OCI-LY1 (cell line): Measurements from ENCODE around the gene PLD1.
"Not testable (repeated sequence)": the region's sequence is repeated elsewhere in the genome, so short reads cannot be mapped to it uniquely, and the experiment has no call there.

ENCODE experiments used
- H2AFZ ChIP-seq: fragments of 200-600 bp; sonication (generic), shearing (Covaris generic); 2 replicates; pipeline ENCODE4 v1.6.0; 2014; ENCODE audit warnings: antibody characterized with exemption, mild to moderate bottlenecking, low read length
- H3F3A ChIP-seq: fragments of 200-600 bp; sonication (generic), shearing (Covaris generic); 2 replicates; pipeline ENCODE4 v1.6.0; 2014; ENCODE audit warnings: mild to moderate bottlenecking, antibody characterized with exemption, low read length, moderate library complexity; ENCODE audit not compliant: insufficient read depth
- H3K27ac ChIP-seq: fragments of 200-600 bp; sonication (generic); 2 replicates; pipeline ENCODE4 v1.5.1; 2014; ENCODE audit warnings: low read length, mixed run types, mild to moderate bottlenecking, low read depth; ENCODE audit not compliant: poor library complexity, severe bottlenecking
- H3K27me3 ChIP-seq: fragments of 200-600 bp; sonication (generic); 2 replicates; pipeline ENCODE4 v1.6.0; 2014; ENCODE audit warnings: antibody characterized with exemption, mild to moderate bottlenecking, low read length, moderate library complexity; ENCODE audit not compliant: insufficient read depth
- H3K36me3 ChIP-seq: fragments of 200-600 bp; sonication (generic); 2 replicates; pipeline ENCODE4 v1.6.1; 2014; ENCODE audit warnings: mild to moderate bottlenecking, antibody characterized with exemption, low read length, moderate library complexity, mixed read lengths; ENCODE audit not compliant: insufficient read depth
- H3K4me1 ChIP-seq: fragments of 200-600 bp; sonication (generic); 2 replicates; pipeline ENCODE4 v1.5.1; 2014; ENCODE audit warnings: mild to moderate bottlenecking, low read length, moderate library complexity; ENCODE audit not compliant: insufficient read depth, severe bottlenecking
- H3K4me2 ChIP-seq: fragments of 200-600 bp; sonication (generic), shearing (Covaris generic); 2 replicates; pipeline ENCODE4 v1.6.1; 2014; ENCODE audit warnings: low read length
- H3K4me3 ChIP-seq: fragments of 200-600 bp; sonication (generic); 2 replicates; pipeline ENCODE4 v1.5.1; 2014; ENCODE audit warnings: low read length, low read depth, mild to moderate bottlenecking, mixed read lengths; ENCODE audit not compliant: poor library complexity, severe bottlenecking
- H3K79me2 ChIP-seq: fragments of 200-600 bp; shearing (Covaris generic); 2 replicates; pipeline ENCODE4 v1.6.1; 2016; ENCODE audit warnings: mixed run types, low read length, mixed read lengths; ENCODE audit not compliant: insufficient read depth
- H3K9ac ChIP-seq: fragments of 200-600 bp; sonication (generic), shearing (Covaris generic); 2 replicates; pipeline ENCODE4 v1.6.1; 2014; ENCODE audit warnings: mild to moderate bottlenecking, low read length, mixed read lengths
- H3K9me2 ChIP-seq: fragments of 200-600 bp; sonication (generic), shearing (Covaris generic); 2 replicates; pipeline ENCODE4 v1.6.1; 2014; ENCODE audit warnings: low read depth, mild to moderate bottlenecking, low read length, mixed read lengths
- H3K9me3 ChIP-seq: fragments of 200-600 bp; shearing (Covaris generic); 2 replicates; pipeline ENCODE4 v1.6.1; 2014; ENCODE audit warnings: low read length, mixed read lengths
- H4K20me1 ChIP-seq: fragments of 200-600 bp; sonication (generic), shearing (Covaris generic); 2 replicates; pipeline ENCODE4 v1.6.0; 2016; ENCODE audit warnings: mild to moderate bottlenecking, low read length; ENCODE audit not compliant: insufficient read depth
- CTCF ChIP-seq: fragments of 200-600 bp; sonication (generic), shearing (Covaris generic); IDR thresholded peaks from 2 replicates; pipeline ENCODE4 v1.5.1; 2017; ENCODE audit warnings: mild to moderate bottlenecking, antibody characterized with exemption, low read length, moderate library complexity, mixed read lengths
- EZH2 ChIP-seq: fragments of 200-600 bp; sonication (generic), shearing (Covaris generic); IDR thresholded peaks from 2 replicates; pipeline ENCODE4 v1.8.0; 2017; ENCODE audit warnings: borderline replicate concordance, mixed run types, mild to moderate bottlenecking, antibody characterized with exemption, low read length, moderate library complexity, mixed read lengths

Gene PLD1

GRCh38 chr3:171564748-171565480 is 245.4 kb downstream of the PLD1 start:
- no peaks in the 10 kb centered on the region for H3K79me2 ChIP-seq
- no peak overlapping the region for H3K4me2 ChIP-seq
- H3K27me3 ChIP-seq, result no peaks in the 10 kb centered on the region
- H4K20me1 ChIP-seq, result no peaks in the 10 kb centered on the region
- H3K9ac ChIP-seq, result no peak overlapping the region
- H3K9me3 ChIP-seq, result no peaks in the 10 kb centered on the region
- H3F3A ChIP-seq, result no peaks in the 10 kb centered on the region
- no peak overlapping the region for H2AFZ ChIP-seq
- H3K27ac ChIP-seq, result no peak overlapping the region
- H3K36me3 ChIP-seq, result no peaks in the 10 kb centered on the region
- no peak overlapping the region for H3K4me3 ChIP-seq
- TF ChIP-seq CTCF, result no peak
- H3K9me2 ChIP-seq, result no peaks in the 10 kb centered on the region
- H3K4me1 ChIP-seq, result no peaks in the 10 kb centered on the region

GRCh38 chr3:171563298-171563697 is 247.0 kb downstream of the PLD1 start:
- H3K36me3 ChIP-seq, result no peaks in the 10 kb centered on the region
- H3K4me3 ChIP-seq, result no peak overlapping the region
- no peaks in the 10 kb centered on the region for H3K27me3 ChIP-seq
- H4K20me1 ChIP-seq, result no peaks in the 10 kb centered on the region
- TF ChIP-seq EZH2 (no peak), CTCF (no peak)
- no peak overlapping the region for H3K9ac ChIP-seq
- no peak overlapping the region for H2AFZ ChIP-seq
- H3K9me3 ChIP-seq, result no peaks in the 10 kb centered on the region
- H3K27ac ChIP-seq, result no peak overlapping the region
- no peaks in the 10 kb centered on the region for H3K4me1 ChIP-seq
- no peak overlapping the region for H3K4me2 ChIP-seq
- no peaks in the 10 kb centered on the region for H3K79me2 ChIP-seq
- H3F3A ChIP-seq, result no peaks in the 10 kb centered on the region
- H3K9me2 ChIP-seq, result no peaks in the 10 kb centered on the region

GRCh38 chr3:171562459-171562858 is 247.8 kb downstream of the PLD1 start:
- H3K9ac ChIP-seq, H3K36me3 ChIP-seq: not testable (repeated sequence)

GRCh38 chr3:171561596-171562323 is 248.5 kb downstream of the PLD1 start:
- Histone ChIP-seq H2AFZ (no peak overlapping the region), H3K9me3 (no peaks in the 10 kb centered on the region), H3K9me2 (no peaks in the 10 kb centered on the region), H3K36me3 (no peaks in the 10 kb centered on the region), H3K4me2 (no peak overlapping the region), H3F3A (no peaks in the 10 kb centered on the region), H3K79me2 (no peaks in the 10 kb centered on the region), H3K4me1 (no peaks in the 10 kb centered on the region), H3K27me3 (no peaks in the 10 kb centered on the region), H4K20me1 (no peaks in the 10 kb centered on the region), H3K9ac (no peak overlapping the region), H3K4me3 (no peak overlapping the region), H3K27ac (no peak overlapping the region)
- TF ChIP-seq EZH2 (no peak), CTCF (no peak)

More at GRCh38 chr3:171562459-171562858, 247.8 kb downstream of the PLD1 start:
- not testable (repeated sequence) for H3K9me2 ChIP-seq, H3K27me3 ChIP-seq, H3K4me1 ChIP-seq, H3K79me2 ChIP-seq, H2AFZ ChIP-seq, H3K4me3 ChIP-seq, H3K9me3 ChIP-seq, H3K27ac ChIP-seq, H3F3A ChIP-seq, H4K20me1 ChIP-seq, H3K4me2 ChIP-seq
